Mesothelial cell of epicardium (in vitro differentiated cells): ENCODE data around the gene KIAA0232. TPM values are rescaled to one million over a fixed set of nuclear protein-coding genes. Genes with fewer than 3 reads are reported as not detected.

Experiments used
- DNase-seq, 2 experiments: peaks; one replicate each; pipeline ENCODE4 v3.0.0; 2021; ENCODE audit warnings: low spot score in 2 of 2; ENCODE audit not compliant: unreplicated experiment in 2 of 2
- H3K27ac Mint-ChIP-seq: 2 replicates; pipeline ENCODE4 v1.8.0; 2021; ENCODE audit warnings: mixed read lengths
- H3K27me3 Mint-ChIP-seq: 2 replicates; pipeline ENCODE4 v1.8.0; 2021; ENCODE audit warnings: low read depth, mixed read lengths
- H3K36me3 Mint-ChIP-seq: 2 replicates; pipeline ENCODE4 v1.8.0; 2021; ENCODE audit warnings: mixed read lengths
- H3K4me1 Mint-ChIP-seq: 2 replicates; pipeline ENCODE4 v1.8.0; 2021; ENCODE audit warnings: mixed read lengths
- H3K4me3 Mint-ChIP-seq: 2 replicates; pipeline ENCODE4 v1.8.0; 2021; ENCODE audit warnings: mild to moderate bottlenecking, moderate library complexity, mixed read lengths
- H3K9me3 Mint-ChIP-seq: 2 replicates; pipeline ENCODE4 v1.8.0; 2021; ENCODE audit warnings: mixed read lengths
- CTCF ChIP-seq: fragments of 200-600 bp; sonication (generic); IDR thresholded peaks from one replicate; pipeline ENCODE4 v1.5.0; 2021; ENCODE audit warnings: antibody characterized with exemption; ENCODE audit not compliant: unreplicated experiment
- total RNA-seq: library from RNA; stranded (reverse); gene quantifications from 3 replicates; pipeline ENCODE4 v1.2.1, GENCODE V29; 2021

KIAA0232 gene
- total RNA-seq, 1 donor from 2014 or later = 37.8 TPM

GRCh38 chr4:6749340-6750171, 33.0 kb upstream of the KIAA0232 start:
- no peaks in the 10 kb centered on the region for H3K9me3 Mint-ChIP-seq
- DNase-seq = no peak
- no peak overlapping the region for H3K4me3 Mint-ChIP-seq
- no peaks in the 10 kb centered on the region for H3K27me3 Mint-ChIP-seq
- no peak for TF ChIP-seq CTCF
- H3K27ac Mint-ChIP-seq = no peak overlapping the region
- H3K4me1 Mint-ChIP-seq = peaks cover 9% of the 10 kb centered on the region
- H3K36me3 Mint-ChIP-seq = no peaks in the 10 kb centered on the region

GRCh38 chr4:6750286-6751221, 32.0 kb upstream of the KIAA0232 start:
- Mint-ChIP-seq H3K36me3 (no peaks in the 10 kb centered on the region), H3K9me3 (no peaks in the 10 kb centered on the region), H3K4me1 (peaks cover 9% of the 10 kb centered on the region), H3K27me3 (no peaks in the 10 kb centered on the region), H3K27ac (no peak overlapping the region), H3K4me3 (no peak overlapping the region)
- DNase-seq = no peak
- TF ChIP-seq CTCF = no peak

GRCh38 chr4:6751611-6752485, 30.7 kb upstream of the KIAA0232 start:
- Mint-ChIP-seq H3K9me3 (no peaks in the 10 kb centered on the region), H3K27ac (no peak overlapping the region)
- TF ChIP-seq CTCF = no peak

GRCh38 chr4:6752486-6752829, 30.1 kb upstream of the KIAA0232 start:
- Mint-ChIP-seq H3K27me3 (no peaks in the 10 kb centered on the region), H3K9me3 (no peaks in the 10 kb centered on the region), H3K4me1 (peaks cover under 1% of the 10 kb centered on the region), H3K4me3 (no peak overlapping the region), H3K27ac (no peak overlapping the region), H3K36me3 (no peaks in the 10 kb centered on the region)
- DNase-seq = no peak
- no peak for TF ChIP-seq CTCF

More at GRCh38 chr4:6751611-6752485, 30.7 kb upstream of the KIAA0232 start:
- Mint-ChIP-seq H3K27me3 (no peaks in the 10 kb centered on the region), H3K36me3 (no peaks in the 10 kb centered on the region), H3K4me1 (peaks cover 7% of the 10 kb centered on the region), H3K4me3 (no peak overlapping the region)
- DNase-seq = no peak

- H3K4me1 Mint-ChIP-seq = no peaks in the 10 kb centered on the region
- TF ChIP-seq CTCF = no peak
- no peaks in the 10 kb centered on the region for H3K9me3 Mint-ChIP-seq
- DNase-seq = no peak
- H3K27ac Mint-ChIP-seq = no peak overlapping the region
- no peaks in the 10 kb centered on the region for H3K27me3 Mint-ChIP-seq
- H3K4me3 Mint-ChIP-seq = no peak overlapping the region
- no peaks in the 10 kb centered on the region for H3K36me3 Mint-ChIP-seq
Observed at GRCh38 chr4:6753103-6753560, 29.4 kb upstream of the KIAA0232 start.
